OCI-LY3 (cell line): ENCODE results near the gene ARFRP1.

ENCODE experiments used
- H2AFZ ChIP-seq: fragments of 200-600, 300-600 bp; shearing (Covaris generic); 2 replicates; pipeline ENCODE4 v1.6.0; 2014; ENCODE audit warnings: antibody characterized with exemption, low read depth, low read length
- H3K27ac ChIP-seq: fragments of 200-600, 300-600 bp; sonication (generic); 2 replicates; pipeline ENCODE4 v1.5.1; 2014; ENCODE audit warnings: mild to moderate bottlenecking, low read length, moderate library complexity, mixed read lengths
- H3K27me3 ChIP-seq: fragments of 200-600, 300-600 bp; sonication (generic); 2 replicates; pipeline ENCODE4 v1.6.1; 2014; ENCODE audit warnings: low read depth, low read length, mixed read lengths
- H3K36me3 ChIP-seq: fragments of 200-600, 300-600 bp; sonication (generic); replicated peaks from 2 replicates; pipeline ENCODE3; 2014; ENCODE audit warnings: low read depth, low read length, mixed read lengths
- H3K4me1 ChIP-seq: fragments of 300-600, 200-600 bp; sonication (generic); 2 replicates; pipeline ENCODE4 v1.6.1; 2014; ENCODE audit warnings: low read length, mixed read lengths
- H3K4me2 ChIP-seq: fragments of 200-600, 300-600 bp; sonication (generic); 2 replicates; pipeline ENCODE4 v1.6.1; 2014; ENCODE audit warnings: low read length, mixed read lengths
- H3K4me3 ChIP-seq: fragments of 300-600, 200-600 bp; sonication (generic); 2 replicates; pipeline ENCODE4 v1.5.1; 2014; ENCODE audit warnings: antibody characterized with exemption, mild to moderate bottlenecking, low read length, moderate library complexity
- H3K79me2 ChIP-seq: fragments of 300-600, 200-600 bp; shearing (Covaris generic); 2 replicates; pipeline ENCODE4 v1.6.1; 2014; ENCODE audit warnings: mild to moderate bottlenecking, low read length, mixed read lengths
- H3K9ac ChIP-seq: fragments of 300-600, 200-600 bp; shearing (Covaris generic); 2 replicates; pipeline ENCODE4 v1.6.0; 2014; ENCODE audit warnings: mild to moderate bottlenecking, low read length, moderate library complexity
- H3K9me3 ChIP-seq: fragments of 200-600, 300-600 bp; shearing (Covaris generic); 2 replicates; pipeline ENCODE4 v1.6.1; 2014; ENCODE audit warnings: low read length, mixed read lengths; ENCODE audit not compliant: insufficient read depth
- H4K20me1 ChIP-seq: fragments of 200-600, 300-600 bp; sonication (generic); 2 replicates; pipeline ENCODE4 v1.6.1; 2016; ENCODE audit warnings: low read length, mixed read lengths; ENCODE audit not compliant: insufficient read depth
- EZH2phosphoT487 ChIP-seq: fragments of 200-600 bp; shearing (Covaris generic); IDR thresholded peaks from 2 replicates; pipeline ENCODE4 v1.6.1; 2018; ENCODE audit warnings: antibody characterized with exemption, mixed run types, low read depth
- TF ChIP-seq, protein P1 (sequence below): fragments of 200-600, 300-600 bp; sonication (generic); IDR thresholded peaks from 2 replicates; pipeline ENCODE4 v1.5.1; 2014; ENCODE audit warnings: antibody characterized with exemption, low read length, low read depth

The ARFRP1 gene

DNA sequence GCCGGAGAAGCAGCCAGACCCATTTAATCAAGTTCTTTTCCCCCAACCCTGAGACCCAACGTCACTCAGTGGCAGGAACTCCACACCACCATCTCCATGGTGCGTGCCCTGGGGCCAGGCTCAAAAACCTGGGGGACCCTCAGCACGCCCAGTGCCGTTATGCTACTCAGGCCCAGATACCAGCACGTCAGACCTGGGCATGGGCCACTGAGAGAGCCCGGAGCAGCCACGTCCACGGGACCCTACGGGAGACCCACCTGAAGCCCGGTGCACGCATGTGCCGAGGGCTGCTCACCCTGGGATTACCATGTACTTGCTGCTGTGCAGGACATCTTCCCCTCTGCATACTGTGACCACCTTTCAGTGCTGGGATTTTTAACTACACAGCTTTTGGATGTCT, 45.6 kb upstream of the ARFRP1 start:
- H3K4me2 ChIP-seq, result no peak overlapping the region
- TF ChIP-seq, protein P1, sequence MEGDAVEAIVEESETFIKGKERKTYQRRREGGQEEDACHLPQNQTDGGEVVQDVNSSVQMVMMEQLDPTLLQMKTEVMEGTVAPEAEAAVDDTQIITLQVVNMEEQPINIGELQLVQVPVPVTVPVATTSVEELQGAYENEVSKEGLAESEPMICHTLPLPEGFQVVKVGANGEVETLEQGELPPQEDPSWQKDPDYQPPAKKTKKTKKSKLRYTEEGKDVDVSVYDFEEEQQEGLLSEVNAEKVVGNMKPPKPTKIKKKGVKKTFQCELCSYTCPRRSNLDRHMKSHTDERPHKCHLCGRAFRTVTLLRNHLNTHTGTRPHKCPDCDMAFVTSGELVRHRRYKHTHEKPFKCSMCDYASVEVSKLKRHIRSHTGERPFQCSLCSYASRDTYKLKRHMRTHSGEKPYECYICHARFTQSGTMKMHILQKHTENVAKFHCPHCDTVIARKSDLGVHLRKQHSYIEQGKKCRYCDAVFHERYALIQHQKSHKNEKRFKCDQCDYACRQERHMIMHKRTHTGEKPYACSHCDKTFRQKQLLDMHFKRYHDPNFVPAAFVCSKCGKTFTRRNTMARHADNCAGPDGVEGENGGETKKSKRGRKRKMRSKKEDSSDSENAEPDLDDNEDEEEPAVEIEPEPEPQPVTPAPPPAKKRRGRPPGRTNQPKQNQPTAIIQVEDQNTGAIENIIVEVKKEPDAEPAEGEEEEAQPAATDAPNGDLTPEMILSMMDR, result no peak
- TF ChIP-seq EZH2phosphoT487, result no peak
- no peaks in the 10 kb centered on the region for H4K20me1 ChIP-seq
- H3K4me1 ChIP-seq, result no peaks in the 10 kb centered on the region
- no peaks in the 10 kb centered on the region for H3K36me3 ChIP-seq
- no peaks in the 10 kb centered on the region for H3K79me2 ChIP-seq
- no peak overlapping the region for H3K9ac ChIP-seq
- H3K9me3 ChIP-seq, result no peaks in the 10 kb centered on the region
- no peaks in the 10 kb centered on the region for H3K27me3 ChIP-seq
- no peak overlapping the region for H2AFZ ChIP-seq
- H3K27ac ChIP-seq, result no peak overlapping the region
- no peak overlapping the region for H3K4me3 ChIP-seq

DNA sequence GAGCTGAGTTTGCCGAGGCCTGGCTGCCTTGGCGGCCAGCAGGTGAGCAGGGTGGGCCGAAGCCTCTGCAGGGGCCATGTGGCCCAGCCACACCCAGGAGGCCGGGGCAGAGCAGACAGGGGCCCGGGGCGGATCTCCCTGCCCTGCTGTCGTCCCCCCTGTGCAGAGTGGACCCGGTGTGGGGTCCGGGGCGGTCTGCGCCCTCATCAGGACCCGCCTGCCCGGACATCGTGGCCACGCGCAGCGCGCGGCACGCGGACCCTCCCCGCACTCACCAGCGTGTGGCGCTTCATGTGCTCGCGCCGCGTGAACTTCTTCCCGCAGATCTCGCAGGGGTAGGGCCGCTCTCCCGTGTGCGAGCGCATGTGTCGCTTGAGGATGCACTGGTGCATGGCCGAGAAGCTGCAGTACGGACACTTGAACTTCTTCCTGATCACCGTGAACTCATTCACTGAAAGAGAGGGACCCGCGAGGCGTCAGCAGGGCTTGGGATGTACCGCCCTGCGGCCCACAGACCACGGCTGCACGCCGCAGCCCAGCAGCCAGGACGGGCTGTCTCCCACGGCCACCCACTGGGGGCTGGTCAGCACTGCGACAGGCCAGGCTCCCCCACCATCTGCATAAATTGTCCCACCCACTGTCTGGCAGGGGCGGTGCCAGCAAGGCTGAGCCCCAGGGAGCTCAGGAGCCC, 44.8 kb upstream of the ARFRP1 start:
- no peaks in the 10 kb centered on the region for H3K36me3 ChIP-seq
- H4K20me1 ChIP-seq, result no peaks in the 10 kb centered on the region
- H3K4me3 ChIP-seq, result no peak overlapping the region
- H3K9ac ChIP-seq, result no peak overlapping the region
- H3K79me2 ChIP-seq, result no peaks in the 10 kb centered on the region
- H2AFZ ChIP-seq, result no peak overlapping the region
- H3K4me1 ChIP-seq, result no peaks in the 10 kb centered on the region
- no peaks in the 10 kb centered on the region for H3K27me3 ChIP-seq
- no peak for TF ChIP-seq EZH2phosphoT487
- TF ChIP-seq, protein P1, result no peak
- H3K9me3 ChIP-seq, result no peaks in the 10 kb centered on the region
- H3K27ac ChIP-seq, result no peak overlapping the region
- H3K4me2 ChIP-seq, result no peak overlapping the region

- H2AFZ ChIP-seq, result no peak overlapping the region
- no peaks in the 10 kb centered on the region for H3K27me3 ChIP-seq
- H3K9ac ChIP-seq, result no peak overlapping the region
- H3K4me1 ChIP-seq, result no peaks in the 10 kb centered on the region
- no peak overlapping the region for H3K4me3 ChIP-seq
- H3K79me2 ChIP-seq, result no peaks in the 10 kb centered on the region
- no peak for TF ChIP-seq EZH2phosphoT487
- TF ChIP-seq, protein P1, result no peak
- no peaks in the 10 kb centered on the region for H3K36me3 ChIP-seq
- no peak overlapping the region for H3K27ac ChIP-seq
- no peaks in the 10 kb centered on the region for H4K20me1 ChIP-seq
- no peak overlapping the region for H3K4me2 ChIP-seq
- H3K9me3 ChIP-seq, result no peaks in the 10 kb centered on the region
These were observed 43.9 kb upstream of the ARFRP1 start for GRCh38 chr20:63751471-63752271.

- no peak overlapping the region for H3K9ac ChIP-seq
- no peaks in the 10 kb centered on the region for H4K20me1 ChIP-seq
- no peak overlapping the region for H3K4me3 ChIP-seq
- no peak overlapping the region for H3K4me2 ChIP-seq
- H3K27me3 ChIP-seq, result no peaks in the 10 kb centered on the region
- no peaks in the 10 kb centered on the region for H3K9me3 ChIP-seq
- H3K36me3 ChIP-seq, result no peaks in the 10 kb centered on the region
- H3K79me2 ChIP-seq, result no peaks in the 10 kb centered on the region
- TF ChIP-seq, protein P1, result no peak
- no peak for TF ChIP-seq EZH2phosphoT487
- H2AFZ ChIP-seq, result no peak overlapping the region
- no peak overlapping the region for H3K27ac ChIP-seq
- H3K4me1 ChIP-seq, result no peaks in the 10 kb centered on the region
These were observed 43.2 kb upstream of the ARFRP1 start for GRCh38 chr20:63750807-63751470.
